Measurements from ENCODE around the gene AFAP1.
A peak's percentile ranks its signal among the peaks of the same experiment; 100 is the strongest.

AFAP1 gene

DNA sequence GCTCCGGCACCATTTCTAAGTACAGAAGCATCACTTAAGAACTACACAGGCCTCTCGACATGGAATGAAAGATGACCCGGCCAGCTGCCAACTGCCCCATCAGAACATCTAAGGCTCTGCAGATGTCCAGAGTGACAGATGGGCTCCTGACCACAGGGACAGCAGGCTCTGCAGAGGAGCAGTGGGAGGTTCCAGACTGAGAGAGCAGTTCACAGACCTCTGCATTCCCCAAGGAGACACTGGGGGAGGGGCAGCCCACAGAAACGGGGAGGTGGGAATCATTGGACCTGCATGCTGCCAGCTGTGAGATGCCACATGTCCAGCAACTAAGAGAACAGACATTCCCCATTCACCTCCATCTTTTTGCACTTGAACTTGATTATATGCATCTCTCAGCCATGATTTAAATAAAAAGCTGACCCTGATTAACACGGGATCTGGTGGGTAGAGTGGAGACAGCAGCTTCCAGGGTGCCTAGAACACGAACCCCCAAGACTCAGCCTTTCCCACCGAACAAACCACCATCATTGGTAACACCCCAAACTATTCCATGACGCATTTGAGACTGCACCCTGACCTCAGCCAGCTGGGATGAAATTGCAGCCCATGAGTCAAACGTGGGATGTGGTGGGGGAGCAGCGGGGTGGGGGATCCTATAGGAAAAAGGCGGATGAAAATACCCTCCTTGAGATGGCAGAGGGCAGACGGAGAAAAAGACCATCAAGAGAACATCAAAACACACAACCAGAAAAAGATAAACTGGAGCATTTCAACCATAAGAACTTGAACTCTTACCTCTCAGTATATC is 47.2 kb downstream of the AFAP1 start:
- FAIRE-seq, result no peak

DNA sequence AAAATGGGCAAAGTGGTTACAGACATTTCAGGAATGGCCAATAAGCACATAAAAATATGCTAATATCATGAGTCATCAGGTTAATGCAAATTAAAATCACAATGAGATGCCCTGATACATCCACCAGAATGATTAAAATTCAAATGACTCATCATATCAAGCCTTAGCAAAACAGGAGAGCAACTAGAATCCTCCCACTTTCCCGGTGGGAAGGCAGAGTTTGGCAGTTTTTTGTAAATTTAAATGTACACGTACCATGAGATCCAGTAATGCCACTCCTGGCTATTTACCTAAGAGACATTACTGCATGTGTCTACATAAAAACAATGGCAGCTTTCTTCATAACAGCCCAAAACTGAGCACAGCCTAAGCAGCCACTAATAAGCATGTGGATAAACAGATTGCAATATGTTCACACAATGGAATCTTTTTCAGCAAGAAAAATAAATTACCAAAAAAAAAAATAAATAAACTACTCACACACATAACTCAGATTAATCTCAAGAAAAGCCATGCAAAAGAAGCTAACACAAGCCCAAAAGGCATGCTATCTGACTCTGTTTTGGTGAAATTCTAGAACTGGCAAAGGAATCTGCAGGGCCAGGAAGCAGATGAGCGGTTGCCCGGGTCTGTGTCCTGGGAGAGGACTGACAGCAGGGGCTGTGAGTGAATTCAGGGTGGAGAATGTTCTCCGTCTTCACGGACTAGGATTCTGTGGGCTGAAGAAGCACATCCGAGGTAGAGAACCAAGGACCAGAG is 48.8 kb downstream of the AFAP1 start:
- no peak for FAIRE-seq

DNA sequence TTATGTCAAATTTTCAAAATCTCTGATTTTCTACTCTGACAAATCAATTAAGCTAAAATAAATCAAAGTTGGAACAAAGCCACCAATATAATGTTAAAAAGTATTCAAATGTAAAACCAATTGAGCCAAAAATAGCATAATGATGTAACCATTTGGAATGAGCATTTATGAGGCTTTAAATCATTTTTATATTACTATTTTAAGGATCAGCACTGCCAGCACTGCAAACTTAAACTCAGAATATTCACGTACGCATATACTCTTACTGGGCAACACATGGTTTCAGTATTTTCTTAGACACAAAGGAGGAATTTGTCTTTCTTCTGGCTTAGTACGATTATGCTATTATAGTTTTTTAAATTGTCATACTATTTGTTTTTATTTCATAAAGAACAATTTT is 52.2 kb downstream of the AFAP1 start:
- peak; percentile 49 for FAIRE-seq

DNA sequence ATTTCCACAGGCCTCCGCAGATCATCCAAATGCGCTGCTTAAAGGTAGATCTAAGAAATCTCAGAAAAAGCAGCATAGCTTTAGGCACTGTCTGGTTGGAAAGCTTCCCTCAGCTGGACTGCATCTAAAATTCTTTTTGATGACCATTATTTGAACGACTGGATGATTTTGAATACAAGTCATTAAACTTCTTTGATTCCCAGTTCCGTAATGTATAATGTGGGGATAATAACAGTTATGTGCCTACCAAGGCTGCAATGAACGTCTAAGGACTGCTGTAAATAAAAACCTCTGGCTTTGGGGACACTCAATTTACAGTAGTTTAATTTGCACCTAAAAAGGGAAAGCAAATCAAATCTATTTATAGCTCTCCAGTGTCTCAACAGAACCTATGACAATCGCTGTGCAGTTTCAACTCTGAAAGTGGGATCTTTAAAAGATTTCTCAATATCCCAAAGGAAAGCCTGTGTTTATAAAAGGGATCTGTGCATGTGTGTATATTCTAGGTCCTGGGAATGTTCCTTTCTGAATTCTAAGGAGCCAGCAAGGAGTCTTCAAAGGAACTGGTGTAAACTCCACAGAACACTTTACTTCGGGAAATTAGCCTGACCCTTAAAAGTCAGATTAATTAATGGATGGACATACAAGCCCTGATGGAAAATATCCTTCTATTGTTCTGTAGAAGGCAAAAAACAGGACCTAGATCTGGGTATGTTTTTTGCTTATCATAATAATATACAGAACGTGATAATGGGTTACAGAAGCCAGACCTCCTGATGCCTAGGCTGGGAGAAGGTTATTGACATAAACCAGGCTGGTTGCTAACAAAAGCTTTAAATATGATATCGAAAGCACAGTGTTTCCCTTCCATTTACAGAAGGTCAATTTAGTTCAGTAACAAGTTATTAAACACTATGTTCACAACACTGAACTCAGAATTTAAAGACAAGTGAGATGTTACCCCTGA is 53.4 kb downstream of the AFAP1 start:
- FAIRE-seq, result no peak

DNA sequence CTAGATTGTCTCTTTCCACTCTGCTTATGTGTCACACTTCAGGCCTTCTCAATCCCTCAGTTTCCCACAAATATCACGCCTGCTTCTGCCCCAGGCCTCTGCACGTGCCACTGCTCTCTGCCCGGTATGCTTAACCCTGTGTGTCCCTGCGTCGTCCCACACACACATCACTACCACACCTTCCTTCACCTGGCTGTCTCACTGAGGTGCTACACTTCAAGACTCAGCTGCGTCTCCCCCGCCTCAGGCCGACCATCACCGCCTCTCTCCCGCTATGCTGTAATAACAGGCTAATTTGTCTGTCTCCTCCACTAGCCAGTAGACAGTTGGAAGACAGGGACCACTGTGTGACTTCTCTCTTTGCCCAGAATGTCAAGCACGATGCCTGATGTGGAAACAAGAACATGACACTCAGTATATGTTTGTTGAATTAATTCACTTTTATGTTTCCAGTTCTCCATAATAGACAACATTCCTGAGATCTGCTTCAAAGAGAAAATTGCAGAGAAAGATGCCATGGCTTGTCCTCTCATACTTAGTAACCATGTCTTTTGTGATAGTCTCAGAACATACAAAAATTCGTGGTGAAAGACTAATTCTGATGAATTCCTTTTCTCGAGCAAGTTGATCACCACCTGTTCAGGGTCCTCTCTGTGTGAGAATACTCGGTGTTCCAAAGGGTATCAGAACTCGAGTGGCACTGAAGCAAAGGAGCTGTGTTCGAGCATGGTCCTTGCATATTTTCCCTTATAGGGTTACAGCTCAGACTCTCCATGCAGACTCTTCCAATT is 54.2 kb downstream of the AFAP1 start:
- FAIRE-seq, result no peak

DNA sequence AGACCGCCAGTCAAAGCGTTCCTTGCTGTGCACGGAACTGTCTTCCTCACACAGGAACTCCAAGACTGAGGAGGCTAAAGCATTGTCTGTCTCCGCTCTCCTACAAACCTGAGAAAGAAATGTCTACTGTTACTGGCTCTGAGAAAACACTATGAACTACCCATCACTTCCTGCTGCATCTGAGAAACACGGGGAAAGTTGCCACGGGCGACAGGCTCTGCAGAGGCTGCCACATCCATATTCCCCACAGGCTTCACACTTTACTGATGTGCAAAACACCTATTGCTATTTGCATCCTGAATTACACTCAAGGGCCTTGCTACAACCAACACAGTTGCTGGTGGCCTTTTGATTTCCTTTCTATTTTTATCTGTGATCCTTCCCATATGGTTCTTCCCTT is 59.0 kb downstream of the AFAP1 start:
- no peak for FAIRE-seq

DNA sequence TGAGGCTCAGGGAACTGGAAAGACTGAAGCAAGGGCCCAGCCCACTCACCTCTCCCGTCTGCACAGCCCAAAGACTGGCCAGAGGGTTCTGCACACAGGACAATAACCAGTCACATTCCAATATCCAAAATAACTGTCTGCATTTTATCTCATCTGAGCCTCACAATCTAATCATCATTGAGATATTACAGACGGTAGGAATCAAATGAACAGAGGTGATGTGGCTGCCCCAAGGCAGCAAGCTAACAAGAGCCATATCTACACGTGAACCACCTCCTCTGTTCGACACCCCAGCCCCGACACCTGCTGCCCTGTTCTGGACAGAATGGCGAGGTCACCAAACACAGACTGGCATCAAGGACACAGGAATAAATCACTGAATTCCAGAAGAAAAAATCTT is 60.5 kb downstream of the AFAP1 start:
- no peak for FAIRE-seq

DNA sequence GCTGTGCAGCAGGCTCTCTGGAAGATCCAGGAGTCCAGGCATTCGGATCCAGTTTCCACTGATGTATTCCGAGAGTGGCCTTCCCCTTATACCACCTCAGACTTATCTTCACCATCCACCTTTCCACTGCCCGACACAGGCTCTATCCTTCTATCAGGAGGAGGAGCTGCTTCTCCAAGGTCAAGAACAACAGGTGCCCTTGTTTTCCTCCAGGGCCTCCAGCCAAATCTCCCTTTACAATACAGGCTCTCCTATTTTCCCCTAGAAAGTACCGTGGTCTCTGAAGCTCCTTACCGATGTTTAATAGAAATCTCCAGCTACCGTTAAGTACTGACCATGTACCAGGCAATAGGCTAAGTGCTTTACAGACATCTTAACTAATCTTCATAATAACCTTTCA is 61.3 kb downstream of the AFAP1 start:
- FAIRE-seq, result no peak

DNA sequence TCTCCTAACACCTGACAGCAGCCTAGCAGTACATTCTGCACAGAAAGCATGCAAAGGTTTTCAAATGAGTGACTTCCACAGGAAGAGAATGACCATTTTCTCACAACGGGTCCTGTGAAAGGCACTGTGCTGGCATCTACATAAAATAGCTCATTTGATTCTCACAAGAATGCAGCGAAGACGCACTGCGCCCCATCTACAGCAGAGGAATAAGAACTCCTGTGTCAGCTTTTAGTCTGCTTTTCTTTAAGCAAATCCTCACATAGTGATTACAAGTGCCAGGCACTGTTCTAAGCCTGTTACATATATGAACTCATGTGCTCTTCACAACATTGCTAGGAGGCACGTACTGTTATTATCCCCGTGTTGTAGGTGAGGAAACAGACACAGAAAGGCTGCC is 62.5 kb downstream of the AFAP1 start:
- FAIRE-seq, result no peak

DNA sequence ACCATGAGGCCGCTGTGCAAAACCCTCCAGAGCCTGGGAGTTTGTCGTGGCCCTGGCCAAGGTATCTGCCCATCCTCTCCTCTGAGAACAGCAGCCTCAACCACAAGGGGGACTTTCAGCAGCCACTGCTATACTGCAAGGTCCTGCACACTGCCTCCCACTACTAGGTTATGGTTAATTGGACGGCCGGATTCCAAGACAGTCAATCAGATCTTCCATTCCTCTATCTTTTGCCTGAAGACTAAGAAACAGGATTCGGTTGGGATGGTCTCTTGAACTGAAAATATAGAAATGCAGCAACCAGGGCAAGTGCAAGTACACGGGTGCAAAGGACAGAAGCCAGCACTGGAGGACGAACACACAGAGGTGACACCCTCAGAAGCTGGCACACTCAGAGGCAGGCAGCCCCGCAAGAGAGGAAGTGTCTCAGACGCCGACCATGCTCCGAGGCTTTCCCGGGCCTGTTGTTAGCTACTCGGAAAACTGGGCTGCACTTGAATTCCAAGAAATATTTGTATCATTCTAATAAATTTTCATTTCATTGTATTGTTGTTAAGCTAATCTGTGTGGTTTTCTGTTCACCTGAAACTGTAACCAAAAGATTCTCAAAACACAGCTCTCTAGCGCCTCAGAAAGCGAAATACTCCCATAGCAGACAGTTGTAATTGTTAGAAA is 63.3 kb downstream of the AFAP1 start:
- no peak for FAIRE-seq

DNA sequence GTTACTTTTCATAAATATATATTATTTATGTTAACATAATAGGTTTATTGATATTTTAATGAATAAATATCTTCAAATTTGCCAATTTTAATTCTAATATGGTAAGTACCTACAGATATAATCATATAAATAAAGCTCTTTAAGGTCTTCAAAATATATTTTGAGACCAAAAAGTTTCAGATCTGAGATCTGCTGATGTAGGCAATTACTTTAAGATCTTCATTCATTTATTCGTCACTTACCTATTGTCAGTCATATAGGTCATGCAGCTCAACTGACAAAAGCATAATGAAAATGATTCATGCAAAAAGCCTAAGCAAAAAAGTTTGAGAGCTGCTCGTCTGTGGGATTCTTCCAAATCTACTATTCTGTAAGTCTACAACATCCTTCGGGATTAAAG is 64.8 kb downstream of the AFAP1 start:
- FAIRE-seq, result no peak

DNA sequence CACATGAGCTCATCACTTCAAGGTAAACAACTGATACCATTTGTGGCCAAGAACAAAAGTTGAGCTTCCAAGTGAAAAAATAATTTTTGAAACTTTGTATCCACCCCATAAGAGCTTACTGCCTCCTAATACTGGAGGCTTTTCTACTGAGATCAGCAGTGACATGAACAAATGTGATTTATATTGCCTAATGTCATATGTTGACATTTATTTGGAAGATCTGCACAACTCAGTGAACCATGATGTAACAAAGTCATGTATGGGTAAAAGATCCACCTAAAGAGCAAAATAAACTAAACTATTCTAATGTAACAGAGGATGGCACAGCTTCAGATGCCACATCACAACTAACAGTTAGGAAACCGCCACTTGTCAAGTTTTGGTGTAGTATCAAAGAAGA is 65.8 kb downstream of the AFAP1 start:
- no peak for FAIRE-seq

DNA sequence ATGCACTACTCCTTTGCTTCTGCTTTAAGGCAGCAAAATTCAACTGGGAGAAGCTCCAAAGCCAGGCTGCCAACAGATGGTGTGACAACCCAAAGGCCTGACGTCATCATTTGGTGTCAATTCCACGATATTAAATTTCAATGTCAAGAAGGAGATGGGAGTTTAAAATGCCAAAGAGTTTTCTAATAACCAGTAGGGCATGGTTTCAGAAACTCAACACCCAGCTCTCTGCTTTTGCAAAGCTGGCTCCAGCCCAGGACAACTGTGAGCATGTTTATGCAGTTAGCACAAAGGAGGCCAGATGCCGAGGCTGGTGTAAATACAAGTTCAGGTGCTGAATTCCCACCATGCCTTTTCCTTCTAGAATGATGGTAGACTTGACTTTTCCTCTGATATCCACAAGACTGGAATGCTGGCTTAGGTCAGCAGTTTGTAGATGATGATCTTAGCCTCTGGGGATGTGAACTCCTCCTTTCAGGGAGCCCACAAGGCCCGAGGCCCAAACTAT is 67.3 kb downstream of the AFAP1 start:
- no peak for FAIRE-seq

DNA sequence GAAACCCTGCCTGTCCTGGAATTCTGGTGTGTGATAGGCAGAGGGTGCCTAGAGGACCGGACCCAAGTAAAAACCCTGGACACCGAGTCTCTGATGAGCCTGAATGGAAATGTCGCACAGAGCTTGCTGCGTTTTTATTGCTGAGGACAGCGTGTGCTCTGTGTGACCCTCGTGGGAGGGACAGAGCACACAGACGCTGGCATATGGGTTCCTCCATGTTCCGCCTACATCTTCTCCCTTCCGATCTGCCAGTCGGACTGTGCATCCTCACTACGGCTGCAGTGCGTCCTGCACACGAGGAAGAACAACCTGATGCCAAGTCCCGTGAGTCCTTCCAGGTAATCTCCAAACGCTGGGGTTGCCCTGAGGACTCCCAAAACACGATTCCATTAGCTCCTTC is 68.3 kb downstream of the AFAP1 start:
- no peak for FAIRE-seq

DNA sequence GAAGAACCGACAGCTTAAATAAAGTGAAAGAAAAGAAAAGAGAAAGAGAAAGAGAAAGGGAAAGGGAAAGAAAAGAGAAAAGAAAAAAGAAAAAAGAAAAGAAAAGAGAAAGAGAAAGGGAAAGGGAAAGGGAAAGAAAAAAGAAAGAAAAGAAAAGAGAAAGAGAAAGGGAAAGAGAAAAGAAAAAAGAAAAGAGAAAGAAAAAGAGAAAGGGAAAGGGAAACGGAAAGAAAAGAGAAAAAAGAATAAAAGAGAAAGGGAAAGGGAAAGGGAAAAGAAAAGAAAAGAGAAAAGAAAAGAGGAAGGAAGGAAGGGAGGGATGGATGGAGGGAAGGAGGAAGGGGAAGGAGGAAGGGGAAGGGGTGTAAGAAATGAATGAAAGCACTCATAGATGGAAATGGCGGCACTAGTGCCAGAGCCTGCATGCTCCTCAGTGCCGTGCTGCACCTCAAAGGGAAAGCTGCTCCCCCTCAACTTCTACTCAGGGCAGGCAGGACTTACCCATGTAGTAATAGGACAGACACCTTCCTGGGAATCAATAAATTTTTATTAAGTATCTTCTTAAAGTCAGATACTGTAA is 70.7 kb downstream of the AFAP1 start:
- FAIRE-seq, result no peak

DNA sequence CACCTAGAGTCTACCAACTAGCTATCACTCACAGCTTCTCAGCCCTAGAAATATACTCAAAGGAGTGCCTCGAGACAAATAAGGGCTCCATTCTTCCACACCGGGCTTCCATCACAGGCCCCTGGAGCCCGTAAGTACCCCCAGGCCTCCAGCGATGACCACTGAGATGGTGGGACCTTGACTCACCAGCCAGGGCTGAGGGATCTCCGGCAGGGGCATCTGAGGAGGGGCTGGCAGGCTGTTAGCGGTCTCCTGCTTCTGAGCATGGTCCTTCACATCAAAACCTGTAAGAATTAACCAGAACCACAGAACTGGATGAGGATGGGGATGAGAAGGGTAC is 71.3 kb downstream of the AFAP1 start:
- FAIRE-seq, result no peak

DNA sequence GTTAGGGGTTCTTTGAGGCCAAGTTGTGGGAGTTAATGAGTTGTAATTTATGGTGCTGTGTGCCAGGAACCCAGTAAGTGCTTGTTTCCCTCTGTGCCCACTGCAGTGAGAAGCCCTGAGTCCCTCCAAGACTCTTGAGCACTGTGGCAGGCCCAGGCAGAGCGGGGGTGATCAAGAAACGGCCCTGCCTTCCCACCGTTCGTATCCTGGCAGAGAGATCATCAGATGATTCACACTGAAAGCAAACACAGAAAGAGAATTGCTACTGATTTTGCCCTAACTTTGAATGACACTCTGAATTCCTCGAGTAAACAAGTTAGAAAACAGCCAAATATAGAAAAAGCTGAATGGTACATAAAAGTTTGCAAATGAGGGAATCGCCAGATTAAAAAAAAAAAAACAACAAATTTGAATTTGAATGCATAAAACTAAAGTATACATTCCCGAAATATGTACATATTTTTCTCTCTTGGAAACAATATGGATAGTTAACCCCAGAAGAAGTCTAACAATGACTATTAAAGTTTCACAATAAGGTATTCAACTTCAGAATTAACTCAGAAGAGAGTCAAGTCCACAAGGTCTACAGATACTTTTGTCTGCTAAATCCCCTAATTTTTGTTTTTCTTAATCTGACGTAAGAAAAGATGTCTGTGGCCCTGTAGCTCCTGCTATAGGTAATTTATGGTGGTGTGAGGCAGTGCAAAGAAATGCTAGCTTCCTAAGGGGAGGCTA is 71.8 kb downstream of the AFAP1 start:
- no peak for FAIRE-seq

DNA sequence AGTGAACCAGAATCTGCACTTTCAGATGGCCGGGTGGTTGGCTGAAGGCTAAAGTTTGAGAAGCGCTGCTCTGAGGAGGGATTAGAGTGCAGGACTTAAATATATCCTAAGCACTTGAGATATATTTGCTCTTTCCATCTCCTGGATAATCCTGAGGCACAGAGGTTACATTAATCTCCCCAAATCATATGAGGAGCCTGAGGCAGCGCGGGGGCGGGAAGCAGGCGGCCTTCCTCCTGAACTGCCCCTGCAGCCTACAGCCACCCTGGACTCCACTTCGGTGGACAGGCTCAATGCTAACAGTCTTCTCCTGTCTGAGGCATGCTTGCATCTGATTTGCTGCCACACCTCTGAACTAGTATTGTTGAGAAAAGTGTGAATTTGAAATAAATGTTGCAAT is 72.5 kb downstream of the AFAP1 start:
- no peak for FAIRE-seq

DNA sequence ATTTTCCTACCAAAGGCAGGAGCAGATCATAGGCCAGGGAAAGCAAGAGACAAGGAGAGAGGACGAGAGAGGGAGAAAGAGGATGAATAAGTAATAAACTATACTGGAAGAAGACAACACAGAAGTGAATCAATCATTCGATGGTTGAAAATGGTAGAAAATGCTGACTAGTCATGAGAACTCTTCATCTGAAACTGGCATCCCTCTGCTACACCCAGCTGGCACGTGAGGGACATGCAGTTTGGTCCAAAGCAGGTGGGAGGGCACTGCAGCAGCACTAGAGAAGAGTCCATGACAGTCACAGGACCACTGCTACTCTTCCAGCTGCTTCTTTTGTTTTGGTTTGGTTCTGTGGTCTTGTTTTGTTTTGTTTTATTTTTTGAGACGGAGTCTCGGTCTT is 74.1 kb downstream of the AFAP1 start:
- no peak for FAIRE-seq

DNA sequence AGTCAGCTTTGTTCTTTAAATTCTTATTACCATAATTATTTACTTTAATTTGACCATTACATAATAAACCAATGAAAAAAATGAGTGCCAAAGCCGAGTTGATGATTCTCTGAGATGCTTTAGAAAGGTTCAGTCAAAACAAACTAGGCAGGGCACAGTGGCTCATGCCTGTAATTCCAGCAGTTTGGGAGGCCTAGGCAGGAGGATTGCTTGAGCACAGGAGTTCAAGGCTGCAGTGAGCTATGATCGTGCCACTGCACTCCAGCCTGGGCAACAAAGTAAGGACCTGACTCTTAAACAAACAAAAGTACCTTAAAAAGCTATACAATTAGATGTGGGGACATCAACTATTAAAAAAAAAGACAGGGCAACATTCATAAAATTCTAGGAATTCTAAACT is 75.0 kb downstream of the AFAP1 start:
- FAIRE-seq, result no peak
